G401 (cell line): ENCODE data around the gene TAF6. TPM values are rescaled to one million over a fixed set of nuclear protein-coding genes. Genes with fewer than 3 reads are reported as not detected.

ENCODE experiments used
- DNase-seq: peaks from one replicate; pipeline ENCODE4 v3.0.0-alpha.2; 2015; ENCODE audit warnings: low spot score
- in situ Hi-C: cut with HindIII; loops from 2 replicates; pipeline ENCODE4 v1.10.0; 2016; ENCODE audit warnings: low sequenced_read_pairs, mixed read lengths
- total RNA-seq: library from RNA; depleted of rRNA; stranded (reverse); fragments of >200 nt; shearing (Covaris generic); gene quantifications from 2 replicates; pipeline ENCODE4 v1.2.3, GENCODE V29; 2014

TAF6 gene
- total RNA-seq, 1 experiment from 2014 or later = 45.6 TPM

- in situ Hi-C loops = no loop called here
- DNase-seq = peak; percentile 99
These were observed 17.9 kb downstream of the TAF6 start, which contains the start of the genes AP4M1 and MCM7 for GRCh38 chr7:100101016-100101862. AP4M1 (plus strand) TSS chr7:100101643; CDS start chr7:100101715, 72 bp downstream. MCM7 (minus strand) TSS chr7:100101397; CDS start chr7:100101294, 103 bp downstream.

GRCh38 chr7:100100420-100101015 lies 18.6 kb downstream of the TAF6 start:
- DNase-seq = peak; percentile 89
- in situ Hi-C loops = no loop called here

GRCh38 chr7:100099452-100099851 lies 19.7 kb downstream of the TAF6 start:
- DNase-seq = no peak
- in situ Hi-C loops = no loop called here

- DNase-seq = no peak
- in situ Hi-C loops = no loop called here
These were observed 20.2 kb downstream of the TAF6 start for GRCh38 chr7:100098913-100099312.

GRCh38 chr7:100095704-100096103 lies 23.5 kb downstream of the TAF6 start:
- in situ Hi-C loops = no loop called here
- no peak for DNase-seq

GRCh38 chr7:100095289-100095688 lies 23.9 kb downstream of the TAF6 start:
- no peak for DNase-seq
- in situ Hi-C loops = no loop called here

- in situ Hi-C loops = no loop called here
- DNase-seq = peak; percentile 34
These were observed 25.2 kb downstream of the TAF6 start for GRCh38 chr7:100093925-100094486.

- DNase-seq = peak; percentile 68
- in situ Hi-C loops = no loop called here
These were observed 25.7 kb downstream of the TAF6 start for GRCh38 chr7:100093498-100093897.

GRCh38 chr7:100093054-100093453 lies 26.1 kb downstream of the TAF6 start:
- in situ Hi-C loops = no loop called here
- DNase-seq = peak; percentile 14

GRCh38 chr7:100091411-100092181 lies 27.6 kb downstream of the TAF6 start:
- peak; percentile 16 for DNase-seq
- in situ Hi-C loops = no loop called here

- DNase-seq = no peak
- in situ Hi-C loops = no loop called here
These were observed 28.4 kb downstream of the TAF6 start for GRCh38 chr7:100090527-100091410.

- no peak for DNase-seq
These were observed 29.5 kb downstream of the TAF6 start for GRCh38 chr7:100089458-100090196.

GRCh38 chr7:100088621-100089457 lies 30.3 kb downstream of the TAF6 start, which contains the start of gene COPS6:
COPS6 (plus strand) TSS chr7:100088969; CDS start chr7:100088991, 22 bp downstream.
- DNase-seq = peak; percentile 69
- in situ Hi-C loops = no loop called here

More at GRCh38 chr7:100089458-100090196, 29.5 kb downstream of the TAF6 start:
- in situ Hi-C loops = no loop called here

GRCh38 chr7:100088095-100088620 lies 31.0 kb downstream of the TAF6 start:
- in situ Hi-C loops = no loop called here
- DNase-seq = no peak

- in situ Hi-C loops = no loop called here
These were observed 32.0 kb downstream of the TAF6 start for GRCh38 chr7:100087055-100087750.

GRCh38 chr7:100085515-100085914 lies 33.6 kb downstream of the TAF6 start:
- DNase-seq = no peak
- in situ Hi-C loops = no loop called here

More at GRCh38 chr7:100087055-100087750, 32.0 kb downstream of the TAF6 start:
- no peak for DNase-seq
